SHP77 treated with DMSO at 0.1 percent for 48 hours (cell line): ENCODE measurements around the gene SAMD4A.

ENCODE experiments used
- DNase-seq: peaks from one replicate; lab custom pipeline; 2025; lab: John Stamatoyannopoulos, UW

The SAMD4A gene

GRCh38 chr14:54834727-54835126 lies 267.8 kb downstream of the SAMD4A start:
- DNase-seq: no peak

- DNase-seq: no peak
Observed at GRCh38 chr14:54836231-54836630, 269.3 kb downstream of the SAMD4A start.

- no peak for DNase-seq
Observed at GRCh38 chr14:54837508-54838149, 270.7 kb downstream of the SAMD4A start.

GRCh38 chr14:54838931-54839512 lies 272.1 kb downstream of the SAMD4A start:
- no peak for DNase-seq

GRCh38 chr14:54839701-54840119 lies 272.8 kb downstream of the SAMD4A start:
- DNase-seq: no peak

- DNase-seq: no peak
Observed at GRCh38 chr14:54840336-54840735, 273.4 kb downstream of the SAMD4A start.

GRCh38 chr14:54840798-54841197 lies 273.9 kb downstream of the SAMD4A start:
- DNase-seq: no peak
